GM23338 (cell line): Measurements from ENCODE around the gene PLCL1. TPM values are rescaled to one million over a fixed set of nuclear protein-coding genes. Genes with fewer than 3 reads are reported as not detected.

Experiments
- ATAC-seq: fragments of 200-7000 bp; cut with Tn5 transposase; 3 replicates; pipeline ENCODE4 v1.9.1; 2020
- DNase-seq: peaks from one replicate; pipeline ENCODE4 v3.0.0-alpha.2; 2015; ENCODE audit warnings: low spot score
- H2AFZ ChIP-seq: fragments of 200-600 bp; sonication (generic); 2 replicates; pipeline ENCODE4 v1.8.0; 2016; ENCODE audit warnings: antibody characterized with exemption, mild to moderate bottlenecking, moderate library complexity
- H3F3A ChIP-seq: fragments of 200-600 bp; sonication (generic); replicated peaks from 2 replicates; pipeline ENCODE4 v1.8.0; 2017; ENCODE audit warnings: antibody characterized with exemption, mixed run types, low read depth
- H3K27ac ChIP-seq: fragments of 200-600 bp; sonication (generic); 2 replicates; pipeline ENCODE4 v1.6.1; 2016; ENCODE audit warnings: low read depth
- H3K27me3 ChIP-seq: fragments of 200-600 bp; sonication (generic); 2 replicates; pipeline ENCODE4 v1.8.0; 2016; ENCODE audit warnings: mild to moderate bottlenecking, mixed run types, moderate library complexity; ENCODE audit not compliant: insufficient read depth
- H3K36me3 ChIP-seq: fragments of 200-600 bp; sonication (generic); 2 replicates; pipeline ENCODE4 v1.8.0; 2016; ENCODE audit warnings: mild to moderate bottlenecking; ENCODE audit not compliant: insufficient read depth
- H3K4me1 ChIP-seq: fragments of 200-600 bp; sonication (generic); 2 replicates; pipeline ENCODE4 v1.8.0; 2016; ENCODE audit warnings: mild to moderate bottlenecking, moderate library complexity; ENCODE audit not compliant: insufficient read depth
- H3K4me2 ChIP-seq: fragments of 200-600 bp; sonication (generic); 2 replicates; pipeline ENCODE4 v1.7.1; 2017; ENCODE audit warnings: mixed run types
- H3K4me3 ChIP-seq: fragments of 200-600 bp; sonication (generic); 2 replicates; pipeline ENCODE4 v1.6.1; 2016; ENCODE audit warnings: mixed run types
- H3K79me2 ChIP-seq: fragments of 200-600 bp; sonication (generic); replicated peaks from 2 replicates; pipeline ENCODE4 v1.8.0; 2017; ENCODE audit warnings: mild to moderate bottlenecking; ENCODE audit not compliant: insufficient read depth
- H3K9me2 ChIP-seq: fragments of 200-600 bp; sonication (generic); 2 replicates; pipeline ENCODE4 v1.8.0; 2017; ENCODE audit not compliant: insufficient read depth
- H4K20me1 ChIP-seq: fragments of 200-600 bp; sonication (generic); replicated peaks from 2 replicates; pipeline ENCODE4 v1.8.0; 2017; ENCODE audit warnings: mild to moderate bottlenecking; ENCODE audit not compliant: insufficient read depth
- H3K27ac Mint-ChIP-seq: 2 replicates; pipeline ENCODE4 v1.8.0; 2020; ENCODE audit warnings: inconsistent platforms, mild to moderate bottlenecking, moderate library complexity, mixed read lengths
- H3K27me3 Mint-ChIP-seq: 3 replicates; pipeline ENCODE4 v1.8.0; 2022; ENCODE audit warnings: low read depth, mild to moderate bottlenecking, moderate library complexity, mixed read lengths, inconsistent platforms; ENCODE audit not compliant: insufficient read depth, poor library complexity
- H3K36me3 Mint-ChIP-seq: 3 replicates; pipeline ENCODE4 v1.8.0; 2021; ENCODE audit warnings: low read depth, mild to moderate bottlenecking, inconsistent platforms, moderate library complexity, mixed read lengths
- H3K4me1 Mint-ChIP-seq: 3 replicates; pipeline ENCODE4 v1.8.0; 2020; ENCODE audit warnings: mild to moderate bottlenecking, inconsistent platforms, mixed read lengths
- H3K4me3 Mint-ChIP-seq: 3 replicates; pipeline ENCODE4 v1.8.0; 2021; ENCODE audit warnings: moderate library complexity, mild to moderate bottlenecking, inconsistent platforms, mixed read lengths
- H3K9me3 Mint-ChIP-seq: 3 replicates; pipeline ENCODE4 v1.8.0; 2020; ENCODE audit warnings: moderate library complexity, mild to moderate bottlenecking, inconsistent platforms, mixed read lengths
- CREB1 ChIP-seq: fragments of 250-450 bp; sonication (Bioruptor Pico); IDR thresholded peaks from 2 replicates; pipeline ENCODE4 v1.5.0; 2020; ENCODE audit warnings: low read depth, mild to moderate bottlenecking, moderate library complexity
- CTCF ChIP-seq, 2 experiments: fragments of 200-600 bp in 1 of 2; sonication (generic) in 1 of 2; conservative IDR thresholded peaks; 2 replicates each; pipeline versions ENCODE4 v1.5.1 to v1.6.1; 2016 to 2017; ENCODE audit warnings: antibody characterized with exemption in 2 of 2, low read depth in 2 of 2, mild to moderate bottlenecking in 2 of 2, moderate library complexity in 1 of 2
- EZH2 ChIP-seq: fragments of 200-600 bp; sonication (generic); IDR thresholded peaks from one replicate; pipeline ENCODE4 v1.8.0; 2017; ENCODE audit warnings: antibody characterized with exemption, mild to moderate bottlenecking, low read depth; ENCODE audit not compliant: unreplicated experiment
- EZH2phosphoT487 ChIP-seq: fragments of 200-600 bp; sonication (generic); IDR thresholded peaks from one replicate; pipeline ENCODE4 v1.8.1; 2018; ENCODE audit warnings: antibody characterized with exemption; ENCODE audit not compliant: unreplicated experiment
- JUNB ChIP-seq: IDR thresholded peaks from one replicate; pipeline ENCODE4 v1.6.1; 2016; ENCODE audit warnings: antibody characterized with exemption; ENCODE audit not compliant: unreplicated experiment
- NANOG ChIP-seq: IDR thresholded peaks from 2 replicates; pipeline ENCODE4 v1.6.1; 2016; ENCODE audit warnings: antibody characterized with exemption, borderline replicate concordance
- POLR2AphosphoS5 ChIP-seq: IDR thresholded peaks from 2 replicates; pipeline ENCODE4 v1.6.1; 2016; ENCODE audit warnings: antibody characterized with exemption, low read depth
- REST ChIP-seq: IDR thresholded peaks from one replicate; pipeline ENCODE4 v1.6.1; 2018; ENCODE audit warnings: antibody characterized with exemption; ENCODE audit not compliant: unreplicated experiment
- STAT1 ChIP-seq: IDR thresholded peaks from one replicate; pipeline ENCODE4 v1.6.1; 2016; ENCODE audit warnings: antibody characterized with exemption; ENCODE audit not compliant: unreplicated experiment
- ZNF114 ChIP-seq: fragments of 250-450 bp; sonication (Bioruptor Pico); IDR thresholded peaks from 2 replicates; pipeline ENCODE4 v1.5.0; 2020; ENCODE audit warnings: mild to moderate bottlenecking, moderate library complexity
- ZNF331 ChIP-seq: fragments of 250-450 bp; sonication (Bioruptor Pico); IDR thresholded peaks from 2 replicates; pipeline ENCODE4 v1.5.0; 2020; ENCODE audit warnings: low read depth, mild to moderate bottlenecking, moderate library complexity
- ZNF462 ChIP-seq: fragments of 250-450 bp; sonication (Bioruptor Pico); IDR thresholded peaks from 2 replicates; pipeline ENCODE4 v1.5.0; 2020; ENCODE audit warnings: mild to moderate bottlenecking, moderate library complexity
- polyA plus RNA-seq: library from polyadenylated mRNA; unstranded; fragments of >200 nt; fragmentation: Nextera tagmentation; extraction: Ambion mirVana; gene quantifications from 2 replicates; pipeline ENCODE4 v1.2.1, GENCODE V29; 2016
- total RNA-seq: library from RNA; depleted of rRNA; stranded (reverse); fragments of >200 nt; shearing (Covaris generic); gene quantifications from 2 replicates; pipeline ENCODE4 v1.2.3, GENCODE V29; 2014
- TF ChIP-seq, protein P1 (sequence below): IDR thresholded peaks from 2 replicates; pipeline ENCODE4 v1.6.1; 2016; ENCODE audit warnings: antibody characterized with exemption

The PLCL1 gene
- total and polyA plus RNA-seq, 2 experiments from 2014 or later: not detected

DNA sequence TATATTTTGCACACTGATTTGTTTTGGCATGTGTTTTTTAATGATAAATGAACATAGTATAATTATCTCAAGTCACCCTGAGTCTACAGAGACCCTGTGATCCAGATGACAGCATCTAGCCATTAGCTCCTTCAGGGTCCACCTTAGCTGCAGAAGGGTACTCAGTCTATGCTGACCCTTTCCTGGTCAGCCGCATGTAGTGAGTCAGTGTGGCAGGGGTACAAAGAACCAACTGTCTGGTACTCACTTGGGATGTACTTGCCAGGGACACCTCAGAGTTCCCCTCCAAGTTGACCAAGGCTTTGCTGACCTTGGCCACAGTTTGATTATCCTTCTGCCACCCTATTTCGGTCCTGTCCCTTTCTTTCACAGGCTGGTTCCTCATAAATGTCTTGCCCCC lies 369.5 kb downstream of the PLCL1 start:
- H3K36me3 ChIP-seq: no peaks in the 10 kb centered on the region
- no peak overlapping the region for H2AFZ ChIP-seq
- no peaks in the 10 kb centered on the region for H3F3A ChIP-seq
- H3K27me3 Mint-ChIP-seq: no peaks in the 10 kb centered on the region
- H3K27ac ChIP-seq: no peak overlapping the region
- H3K4me1 ChIP-seq: no peaks in the 10 kb centered on the region
- 0 out of 3 replicates have a peak, but pooled peaks cover 2% of the 10 kb centered on the region for H3K36me3 Mint-ChIP-seq
- no peaks in the 10 kb centered on the region for H3K27me3 ChIP-seq
- ATAC-seq: no peak
- H3K4me3 ChIP-seq: no peak overlapping the region
- H3K9me3 Mint-ChIP-seq: peaks cover 6% of the 10 kb centered on the region; the same call in 2 of the 3 replicates
- TF ChIP-seq NANOG (no peak), JUNB (no peak), ZNF114 (CRISPR knock-in tag) (no peak), CREB1 (no peak), POLR2AphosphoS5 (no peak), ZNF331 (CRISPR knock-in tag) (no peak), EZH2 (no peak), EZH2phosphoT487 (no peak), ZNF462 (CRISPR knock-in tag) (no peak), CTCF (conservative IDR thresholded peaks at IDR 0.05; ENCODE audit: low read depth in 2 of 2) (no peak), STAT1 (no peak), REST (no peak)
- TF ChIP-seq, protein P1, sequence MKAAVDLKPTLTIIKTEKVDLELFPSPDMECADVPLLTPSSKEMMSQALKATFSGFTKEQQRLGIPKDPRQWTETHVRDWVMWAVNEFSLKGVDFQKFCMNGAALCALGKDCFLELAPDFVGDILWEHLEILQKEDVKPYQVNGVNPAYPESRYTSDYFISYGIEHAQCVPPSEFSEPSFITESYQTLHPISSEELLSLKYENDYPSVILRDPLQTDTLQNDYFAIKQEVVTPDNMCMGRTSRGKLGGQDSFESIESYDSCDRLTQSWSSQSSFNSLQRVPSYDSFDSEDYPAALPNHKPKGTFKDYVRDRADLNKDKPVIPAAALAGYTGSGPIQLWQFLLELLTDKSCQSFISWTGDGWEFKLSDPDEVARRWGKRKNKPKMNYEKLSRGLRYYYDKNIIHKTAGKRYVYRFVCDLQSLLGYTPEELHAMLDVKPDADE: no peak
- DNase-seq: no peak
- no peaks in the 10 kb centered on the region for H3K9me2 ChIP-seq
- no peak overlapping the region for H3K4me3 Mint-ChIP-seq
- no peaks in the 10 kb centered on the region; the same call in 1 of the 2 replicates for H4K20me1 ChIP-seq
- no peak overlapping the region for H3K4me2 ChIP-seq
- H3K79me2 ChIP-seq: no peaks in the 10 kb centered on the region
- H3K27ac Mint-ChIP-seq: no peak overlapping the region
- no peaks in the 10 kb centered on the region for H3K4me1 Mint-ChIP-seq
